K562 (cell line): Measurements from ENCODE around the gene UMODL1. TPM values are rescaled to one million over a fixed set of nuclear protein-coding genes. Genes with fewer than 3 reads are reported as not detected.

Experiments
- ATAC-seq: fragments of 200-7000 bp; cut with Tn5 transposase; 3 replicates; pipeline ENCODE4 v1.9.1; 2020; ENCODE audit warnings: moderate library complexity
- BruUV-seq: library from RNA; stranded (reverse); fragments of 400-500 nt; replicated peaks from 2 replicates; lab custom pipeline; 2021; lab: Mats Ljungman, UMichigan
- CTCF ChIA-PET: fragments of 300-600 bp; formaldehyde crosslinking; extraction: SDS; loops from one replicate; lab custom pipeline; 2021; ENCODE audit warnings: low intra/inter-chr PET ratio; lab: Yijun Ruan, JAX
- POLR2A ChIA-PET: fragments of 300-600, 350-650 bp; sonication (Branson Sonifier 250); formaldehyde crosslinking; extraction: SDS; loops from one replicate; lab custom pipeline; 2021; ENCODE audit warnings: antibody characterized with exemption, inconsistent platforms; lab: Yijun Ruan, JAX
- DNase-seq, 4 experiments: peaks; one replicate each; pipeline versions ENCODE4 v3.0.0 to v3.0.0-alpha.2; 2011 to 2018; ENCODE audit warnings: low spot score in 3 of 4, mixed read lengths in 3 of 4; ENCODE audit errors: extremely low read depth in 1 of 4
- FAIRE-seq: peaks from 2 replicates; lab custom pipeline; 2011; peaks lifted over from hg19 to GRCh38; lab: Jason Lieb, UNC
- H2AFZ ChIP-seq: 2 replicates; pipeline ENCODE4 v1.6.0; 2011; ENCODE audit warnings: low read depth, low read length, control low read depth, inconsistent platforms
- H3K27ac ChIP-seq: fragments of 200-600 bp; 3 replicates; pipeline ENCODE4 v1.8.0; 2011; ENCODE audit warnings: low read depth, mild to moderate bottlenecking, control low read depth, inconsistent platforms, low read length, moderate library complexity, mixed read lengths; ENCODE audit errors: extremely low read depth
- H3K27me3 ChIP-seq, 2 experiments: fragments of 300-600 bp in 1 of 2; 2 replicates in 1 of 2; 3 replicates in 1 of 2; pipeline versions ENCODE4 v1.6.0 to v1.8.0; 2011; ENCODE audit warnings: inconsistent platforms in 2 of 2, low read length in 2 of 2, mild to moderate bottlenecking in 1 of 2, mixed read lengths in 1 of 2, moderate library complexity in 1 of 2; ENCODE audit not compliant: control insufficient read depth in 2 of 2, insufficient read depth in 2 of 2
- H3K36me3 ChIP-seq: fragments of 300-600 bp; 3 replicates; pipeline ENCODE4 v1.8.0; 2011; ENCODE audit warnings: mild to moderate bottlenecking, low read length, inconsistent platforms; ENCODE audit not compliant: control insufficient read depth, insufficient read depth
- H3K4me1 ChIP-seq, 2 experiments: fragments of 200-600 bp in 1 of 2; replicated peaks in 1 of 2; 2 replicates in 1 of 2; 3 replicates in 1 of 2; pipeline versions ENCODE4 v1.5.1 to v1.8.0; 2011; ENCODE audit warnings: inconsistent platforms in 2 of 2, low read length in 2 of 2, mild to moderate bottlenecking in 1 of 2, mixed read lengths in 1 of 2, moderate library complexity in 1 of 2; ENCODE audit not compliant: control insufficient read depth in 2 of 2, insufficient read depth in 2 of 2
- H3K4me2 ChIP-seq: 2 replicates; pipeline ENCODE4 v1.6.1; 2011; ENCODE audit warnings: low read length, control low read depth, inconsistent platforms, mixed read lengths; ENCODE audit not compliant: insufficient read depth
- H3K4me3 ChIP-seq: fragments of 200-600 bp; sonication (generic), shearing (Covaris generic); 2 replicates; pipeline ENCODE4 v1.5.1; 2016; ENCODE audit warnings: control low read depth, inconsistent platforms
- H3K79me2 ChIP-seq: fragments of 200-600 bp; 3 replicates; pipeline ENCODE4 v1.8.0; 2011; ENCODE audit warnings: low read length, inconsistent platforms; ENCODE audit not compliant: control insufficient read depth, insufficient read depth
- H3K9ac ChIP-seq, 2 experiments: 2 replicates each; pipeline versions ENCODE4 v1.6.0 to v1.6.1; 2011; ENCODE audit warnings: low read depth in 2 of 2, low read length in 2 of 2, control low read depth in 1 of 2, inconsistent platforms in 1 of 2, mild to moderate bottlenecking in 1 of 2, mixed read lengths in 1 of 2; ENCODE audit not compliant: insufficient read depth in 1 of 2
- H3K9me1 ChIP-seq: one replicate; pipeline ENCODE4 v1.6.0; 2011; ENCODE audit warnings: inconsistent platforms, mild to moderate bottlenecking, low read length, moderate library complexity; ENCODE audit not compliant: control insufficient read depth, insufficient read depth
- H3K9me3 ChIP-seq: replicated peaks from 2 replicates; pipeline ENCODE4 v1.5.1; 2011; ENCODE audit warnings: low read depth, low read length, inconsistent platforms; ENCODE audit not compliant: control insufficient read depth, insufficient read depth
- H4K20me1 ChIP-seq: replicated peaks from 2 replicates; pipeline ENCODE4 v1.6.1; 2011; ENCODE audit warnings: low read length, inconsistent platforms, mixed read lengths; ENCODE audit not compliant: control insufficient read depth, insufficient read depth
- IRF2 ChIP-seq: sonication (generic); formaldehyde crosslinking; IDR thresholded peaks from 2 replicates; pipeline ENCODE4 v1.8.1; 2022; ENCODE audit warnings: mild to moderate bottlenecking, missing genetic modification reagents
- MAFF ChIP-seq: IDR thresholded peaks from 2 replicates; pipeline ENCODE4 v1.6.1; 2012; ENCODE audit warnings: low read length, improper control_type of control experiment
- POU5F1 ChIP-seq: fragments of 150-350 bp; IDR thresholded peaks from 2 replicates; pipeline ENCODE4 v1.6.1; 2014; ENCODE audit warnings: borderline replicate concordance, low read length, low read depth, mild to moderate bottlenecking; ENCODE audit not compliant: partially characterized antibody
- ZNF133 ChIP-seq: fragments of 250-450 bp; sonication (Bioruptor Pico); IDR thresholded peaks from 2 replicates; pipeline ENCODE4 v1.4.0; 2020; ENCODE audit warnings: mild to moderate bottlenecking
- WGBS: fragments of 100-300 bp; shearing (Covaris generic); methylation state at CpG from one replicate; pipeline ENCODE4 v1.1.6; 2016; ENCODE audit warnings: low coverage, mixed read lengths; ENCODE audit not compliant: insufficient coverage; ENCODE audit errors: missing lambda C conversion rate; 5-methylcytosine and 5-hydroxymethylcytosine counted together
- in situ Hi-C: fragments of 300-500 bp; cut with MboI; formaldehyde crosslinking; loops from 4 replicates; pipeline ENCODE4 v1.15.0; 2018; ENCODE audit warnings: inconsistent platforms, mixed read lengths
- intact Hi-C: fragments of 100-400 bp; cut with micrococcal nuclease; formaldehyde crosslinking; loops from 2 replicates; pipeline ENCODE4 v1.14.2; 2022
- polyA plus RNA-seq, 8 experiments: library from polyadenylated mRNA; depleted of rRNA in 4 of 8; stranded (reverse) in 5 of 8; unstranded in 3 of 8; fragments of >200 nt; fragmentation: Nextera tagmentation in 2 of 8; fragmentation: Illumina TruSeq in 1 of 8; extraction: Ambion mirVana in 2 of 8; extraction: Trizol in 1 of 8; gene quantifications; 2 replicates each; pipeline versions ENCODE4 v1.2.1 to v1.2.3, GENCODE V29; 2011 to 2014; ENCODE audit warnings: inconsistent platforms in 1 of 8, missing spikeins in 1 of 8
- total RNA-seq, 7 experiments: library from RNA; depleted of rRNA in 6 of 7; stranded (reverse); fragments of >200 nt in 6 of 7; fragmentation: Illumina TruSeq in 2 of 7; extraction: Trizol in 2 of 7; gene quantifications; 2 replicates each; pipeline versions ENCODE4 v1.2.1 to v1.2.3, GENCODE V29; 2011 to 2021; ENCODE audit warnings: low replicate concordance in 1 of 7
- TF ChIP-seq, protein P1 (sequence below): sonication (generic); formaldehyde crosslinking; IDR thresholded peaks from 2 replicates; pipeline ENCODE4 v1.8.1; 2022; ENCODE audit warnings: missing genetic modification reagents
- TF ChIP-seq, protein P2 (sequence below): fragments of 450-650 bp; IDR thresholded peaks from 2 replicates; pipeline ENCODE4 v1.6.1; 2017; ENCODE audit warnings: antibody characterized with exemption, mild to moderate bottlenecking

Gene UMODL1
- total and polyA plus RNA-seq, 9 of the 15 experiments (the other 6 are each of a cell fraction or from before 2014, with no cell fraction given) = not detected

DNA sequence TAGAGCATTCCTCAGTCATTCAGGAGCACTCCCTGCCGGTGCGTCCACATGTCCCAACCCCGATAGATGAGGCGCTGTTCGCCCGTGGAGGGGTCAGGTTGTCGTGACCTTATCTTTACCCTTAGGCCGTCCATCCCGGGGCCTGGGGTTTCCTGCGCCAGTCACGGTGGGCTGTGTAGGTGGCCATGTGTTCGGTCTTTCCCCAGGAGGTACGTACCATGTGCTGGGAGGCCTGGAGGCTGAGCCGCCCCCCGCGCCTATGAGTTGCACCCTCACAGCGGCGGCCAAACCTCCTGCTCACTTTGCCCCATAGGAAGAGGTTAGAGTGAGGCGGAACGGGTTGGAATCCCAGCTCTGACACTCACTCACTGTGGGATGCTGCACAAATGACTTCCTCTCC is 35.3 kb downstream of the UMODL1 start:
- BruUV-seq = no TSS peak
- CTCF ChIA-PET = no interaction called here
- peaks cover 71 to 90% of the 10 kb centered on the region in 2 experiments for H3K27me3 ChIP-seq
- DNase-seq (no peak), FAIRE-seq (no peak), ATAC-seq (no peak)
- in situ Hi-C loops = no loop called here
- no peak overlapping the region for H2AFZ ChIP-seq
- TF ChIP-seq, protein P1, sequence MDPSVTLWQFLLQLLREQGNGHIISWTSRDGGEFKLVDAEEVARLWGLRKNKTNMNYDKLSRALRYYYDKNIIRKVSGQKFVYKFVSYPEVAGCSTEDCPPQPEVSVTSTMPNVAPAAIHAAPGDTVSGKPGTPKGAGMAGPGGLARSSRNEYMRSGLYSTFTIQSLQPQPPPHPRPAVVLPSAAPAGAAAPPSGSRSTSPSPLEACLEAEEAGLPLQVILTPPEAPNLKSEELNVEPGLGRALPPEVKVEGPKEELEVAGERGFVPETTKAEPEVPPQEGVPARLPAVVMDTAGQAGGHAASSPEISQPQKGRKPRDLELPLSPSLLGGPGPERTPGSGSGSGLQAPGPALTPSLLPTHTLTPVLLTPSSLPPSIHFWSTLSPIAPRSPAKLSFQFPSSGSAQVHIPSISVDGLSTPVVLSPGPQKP (CRISPR knock-in tag) = no peak
- TF ChIP-seq ZNF133 (CRISPR knock-in tag) = no peak
- no peak for TF ChIP-seq MAFF
- no peak for TF ChIP-seq POU5F1
- TF ChIP-seq, protein P2, sequence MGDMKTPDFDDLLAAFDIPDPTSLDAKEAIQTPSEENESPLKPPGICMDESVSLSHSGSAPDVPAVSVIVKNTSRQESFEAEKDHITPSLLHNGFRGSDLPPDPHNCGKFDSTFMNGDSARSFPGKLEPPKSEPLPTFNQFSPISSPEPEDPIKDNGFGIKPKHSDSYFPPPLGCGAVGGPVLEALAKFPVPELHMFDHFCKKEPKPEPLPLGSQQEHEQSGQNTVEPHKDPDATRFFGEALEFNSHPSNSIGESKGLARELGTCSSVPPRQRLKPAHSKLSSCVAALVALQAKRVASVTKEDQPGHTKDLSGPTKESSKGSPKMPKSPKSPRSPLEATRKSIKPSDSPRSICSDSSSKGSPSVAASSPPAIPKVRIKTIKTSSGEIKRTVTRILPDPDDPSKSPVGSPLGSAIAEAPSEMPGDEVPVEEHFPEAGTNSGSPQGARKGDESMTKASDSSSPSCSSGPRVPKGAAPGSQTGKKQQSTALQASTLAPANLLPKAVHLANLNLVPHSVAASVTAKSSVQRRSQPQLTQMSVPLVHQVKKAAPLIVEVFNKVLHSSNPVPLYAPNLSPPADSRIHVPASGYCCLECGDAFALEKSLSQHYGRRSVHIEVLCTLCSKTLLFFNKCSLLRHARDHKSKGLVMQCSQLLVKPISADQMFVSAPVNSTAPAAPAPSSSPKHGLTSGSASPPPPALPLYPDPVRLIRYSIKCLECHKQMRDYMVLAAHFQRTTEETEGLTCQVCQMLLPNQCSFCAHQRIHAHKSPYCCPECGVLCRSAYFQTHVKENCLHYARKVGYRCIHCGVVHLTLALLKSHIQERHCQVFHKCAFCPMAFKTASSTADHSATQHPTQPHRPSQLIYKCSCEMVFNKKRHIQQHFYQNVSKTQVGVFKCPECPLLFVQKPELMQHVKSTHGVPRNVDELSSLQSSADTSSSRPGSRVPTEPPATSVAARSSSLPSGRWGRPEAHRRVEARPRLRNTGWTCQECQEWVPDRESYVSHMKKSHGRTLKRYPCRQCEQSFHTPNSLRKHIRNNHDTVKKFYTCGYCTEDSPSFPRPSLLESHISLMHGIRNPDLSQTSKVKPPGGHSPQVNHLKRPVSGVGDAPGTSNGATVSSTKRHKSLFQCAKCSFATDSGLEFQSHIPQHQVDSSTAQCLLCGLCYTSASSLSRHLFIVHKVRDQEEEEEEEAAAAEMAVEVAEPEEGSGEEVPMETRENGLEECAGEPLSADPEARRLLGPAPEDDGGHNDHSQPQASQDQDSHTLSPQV = no peak
- TF ChIP-seq IRF2 (CRISPR knock-in tag) = no peak
- TF ChIP-seq, all 486 proteins: peak for 0
- Histone ChIP-seq H3K9me1 (peaks cover 4% of the 10 kb centered on the region), H4K20me1 (peaks cover 41% of the 10 kb centered on the region), H3K4me1 (peaks cover 0 to 20% of the 10 kb centered on the region in 2 experiments; a peak in 2 of 5 replicates), H3K4me2 (no peak overlapping the region), H3K27ac (no peak overlapping the region), H3K79me2 (no peaks in the 10 kb centered on the region), H3K4me3 (no peak overlapping the region), H3K9ac (no peak overlapping the region), H3K36me3 (no peaks in the 10 kb centered on the region), H3K9me3 (no peaks in the 10 kb centered on the region)
- WGBS = 5% methylated on average over 20 of the region's 20 CpGs
- intact Hi-C loops = no loop called here
- POLR2A ChIA-PET = interaction anchor here (0.6 to 1.2 kb wide), 3 partner anchors 12 to 264 kb away, joined by 3 to 6 read pairs (median 4); no protein-coding TSS in a partner anchor
